CD4-positive, alpha-beta memory T cell (primary cell): ENCODE measurements around the gene CERS2. TPM values are rescaled to one million over a fixed set of nuclear protein-coding genes. Genes with fewer than 3 reads are reported as not detected.

ENCODE experiments used
- CTCF ChIA-PET: fragments of 350-600 bp; sonication (Branson Sonifier 250); formaldehyde crosslinking; loops from one replicate; lab custom pipeline; 2021; ENCODE audit warnings: inconsistent platforms; ENCODE audit not compliant: partially characterized antibody; lab: Charles Lee
- POLR2A ChIA-PET: fragments of 350-600 bp; sonication (Branson Sonifier 250); formaldehyde crosslinking; loops from one replicate; lab custom pipeline; 2021; ENCODE audit not compliant: partially characterized antibody; lab: Charles Lee
- DNase-seq, 5 donors: peaks; one replicate each; pipeline versions ENCODE4 v3.0.0 to v3.0.0-alpha.2; 2020 to 2022; ENCODE audit warnings: mixed read lengths in 1 of 5
- H3K27ac ChIP-seq: one replicate; pipeline ENCODE4 v1.7.0; 2013; ENCODE audit warnings: low read depth, low read length
- H3K27me3 ChIP-seq: 2 replicates; pipeline ENCODE4 v1.7.0; 2013; ENCODE audit warnings: mild to moderate bottlenecking, low read length, moderate library complexity; ENCODE audit not compliant: insufficient read depth
- H3K36me3 ChIP-seq: 2 replicates; pipeline ENCODE4 v1.7.0; 2013; ENCODE audit warnings: mild to moderate bottlenecking, low read length, moderate library complexity; ENCODE audit not compliant: insufficient read depth
- H3K4me1 ChIP-seq: 2 replicates; pipeline ENCODE4 v1.7.0; 2013; ENCODE audit warnings: mild to moderate bottlenecking, low read length, moderate library complexity; ENCODE audit not compliant: insufficient read depth
- H3K4me3 ChIP-seq, 2 donors: one replicate each; pipeline ENCODE4 v1.7.0; 2013; ENCODE audit warnings: low read length in 2 of 2, mild to moderate bottlenecking in 1 of 2
- H3K9me3 ChIP-seq, 2 donors: one replicate each; pipeline ENCODE4 v1.7.0; 2013; ENCODE audit warnings: low read length in 2 of 2, control low read depth in 1 of 2; ENCODE audit not compliant: control insufficient read depth in 1 of 2
- H3K27ac Mint-ChIP-seq, 7 donors: one replicate each; pipeline ENCODE4 v1.8.0; 2020 to 2021; ENCODE audit warnings: mixed read lengths in 7 of 7, mild to moderate bottlenecking in 6 of 7, inconsistent platforms in 3 of 7, moderate library complexity in 3 of 7
- H3K27me3 Mint-ChIP-seq, 2 donors: one replicate each; pipeline ENCODE4 v1.8.0; 2020 to 2021; ENCODE audit warnings: mixed read lengths in 2 of 2
- H3K36me3 Mint-ChIP-seq, 2 donors: one replicate each; pipeline ENCODE4 v1.8.0; 2020 to 2021; ENCODE audit warnings: mixed read lengths in 2 of 2, inconsistent platforms in 1 of 2, mild to moderate bottlenecking in 1 of 2
- H3K4me1 Mint-ChIP-seq, 4 donors: one replicate each; pipeline ENCODE4 v1.8.0; 2020 to 2021; ENCODE audit warnings: mixed read lengths in 4 of 4, mild to moderate bottlenecking in 1 of 4
- H3K4me3 Mint-ChIP-seq, 8 donors: one replicate each; pipeline ENCODE4 v1.8.0; 2020 to 2021; ENCODE audit warnings: mixed read lengths in 8 of 8, mild to moderate bottlenecking in 7 of 8, moderate library complexity in 6 of 8, inconsistent platforms in 3 of 8
- H3K9me3 Mint-ChIP-seq, 8 donors: one replicate each; pipeline ENCODE4 v1.8.0; 2020 to 2021; ENCODE audit warnings: mixed read lengths in 8 of 8, mild to moderate bottlenecking in 5 of 8, inconsistent platforms in 3 of 8, moderate library complexity in 1 of 8
- intact Hi-C: fragments of 100-400 bp; cut with micrococcal nuclease; formaldehyde crosslinking; loops from one replicate; pipeline ENCODE4 v1.15.1; 2023
- polyA plus RNA-seq, 2 donors: library from polyadenylated mRNA; unstranded; fragments of 300-500 nt; fragmentation: Illumina TruSeq; gene quantifications; one replicate each; pipeline ENCODE4 v1.2.3, GENCODE V29; 2021
- total RNA-seq, 2 experiments: library from RNA; stranded (reverse); gene quantifications; one replicate each; pipeline ENCODE4 v1.2.3, GENCODE V29; 2021

The CERS2 gene
- total and polyA plus RNA-seq, 4 experiments from 2014 or later = 145 to 206 (median 166) TPM

- peak overlapping the region; percentile 90 to 100 (median 99) for H3K27ac Mint-ChIP-seq
- H3K4me1 ChIP-seq = peaks cover 83% of the 10 kb centered on the region
- intact Hi-C loops = loop anchor here (1.0 to 5.0 kb wide), 7 partner anchors 10 to 644 kb away; partner anchors contain the start of genes ARNT, CERS2, RPRD2 and TNFAIP8L2
- H3K27me3 ChIP-seq = no peaks in the 10 kb centered on the region
- ChIA-PET CTCF (interaction anchor here (0.8 to 14.9 kb wide), 12 partner anchors 10 to 150 kb away, joined by 4 to 255 read pairs (median 7); partner anchors contain the start of genes ANXA9, C1orf56, CDC42SE1 and CERS2), POLR2A (interaction anchor here (0.6 to 3.9 kb wide), 19 partner anchors 9 to 723 kb away, joined by 3 to 34 read pairs (median 5); partner anchors contain the start of genes C1orf56, CDC42SE1, CERS2 and GABPB2)
- H3K4me1 Mint-ChIP-seq = peaks cover 54 to 98% (median 76%) of the 10 kb centered on the region in 4 donors
- H3K4me3 ChIP-seq = peak overlapping the region; percentile 54 to 71
- no peak for DNase-seq
- no peaks in the 10 kb centered on the region for H3K9me3 Mint-ChIP-seq
- H3K36me3 ChIP-seq = peaks cover 7% of the 10 kb centered on the region
- no peaks in the 10 kb centered on the region for H3K9me3 ChIP-seq
- H3K4me3 Mint-ChIP-seq = peak overlapping the region; percentile 88 to 99 (median 94)
- peak overlapping the region; percentile 88 for H3K27ac ChIP-seq
- no peaks in the 10 kb centered on the region for H3K27me3 Mint-ChIP-seq
- H3K36me3 Mint-ChIP-seq = peaks cover 13 to 41% of the 10 kb centered on the region in 2 donors
These were observed 31.2 kb upstream of the CERS2 start for GRCh38 chr1:151005729-151006319.

GRCh38 chr1:151003180-151003579 lies 28.5 kb upstream of the CERS2 start:
- H3K4me3 Mint-ChIP-seq = peak overlapping the region; percentile 74 to 89 (median 84)
- no peaks in the 10 kb centered on the region for H3K9me3 Mint-ChIP-seq
- Histone ChIP-seq H3K4me3 (peak overlapping the region; percentile 34 to 37), H3K27ac (peak overlapping the region; percentile 53), H3K9me3 (no peaks in the 10 kb centered on the region), H3K27me3 (no peaks in the 10 kb centered on the region), H3K4me1 (peaks cover 70% of the 10 kb centered on the region), H3K36me3 (peaks cover 30% of the 10 kb centered on the region)
- ChIA-PET CTCF (interaction anchor here (0.5 to 14.9 kb wide), 8 partner anchors 9 to 747 kb away, joined by 3 to 255 read pairs (median 3); partner anchors contain the start of genes ANXA9, CERS2 and GABPB2), POLR2A (interaction anchor here (0.8 to 1.6 kb wide), 7 partner anchors 25 to 324 kb away, joined by 3 to 9 read pairs (median 5); partner anchors contain the start of genes C1orf56, CDC42SE1, TNFAIP8L2 and VPS72)
- H3K27me3 Mint-ChIP-seq = no peaks in the 10 kb centered on the region
- H3K36me3 Mint-ChIP-seq = peaks cover 18 to 52% of the 10 kb centered on the region in 2 donors
- H3K4me1 Mint-ChIP-seq = peaks cover 48 to 79% (median 63%) of the 10 kb centered on the region in 4 donors
- peak in 4 of 5 donors; percentile 17 to 31 (median 24) for DNase-seq
- H3K27ac Mint-ChIP-seq = peak overlapping the region; percentile 87 to 97 (median 94)
- intact Hi-C loops = no loop called here

- Histone ChIP-seq H3K9me3 (no peaks in the 10 kb centered on the region), H3K4me1 (peaks cover 66% of the 10 kb centered on the region), H3K27ac (peak overlapping the region; percentile 53), H3K27me3 (no peaks in the 10 kb centered on the region), H3K4me3 (peak overlapping the region; percentile 34 to 37), H3K36me3 (peaks cover 35% of the 10 kb centered on the region)
- no peaks in the 10 kb centered on the region for H3K27me3 Mint-ChIP-seq
- DNase-seq = no peak
- POLR2A ChIA-PET = interaction anchor here (1.3 to 1.6 kb wide), 3 partner anchors 25 to 56 kb away, joined by 4 to 9 read pairs (median 5); partner anchors contain the start of genes C1orf56 and CDC42SE1
- H3K4me1 Mint-ChIP-seq = peaks cover 42 to 73% (median 57%) of the 10 kb centered on the region in 4 donors
- H3K27ac Mint-ChIP-seq = peak overlapping the region; percentile 87 to 97 (median 94)
- peaks cover 18 to 52% of the 10 kb centered on the region in 2 donors for H3K36me3 Mint-ChIP-seq
- intact Hi-C loops = no loop called here
- peak overlapping the region; percentile 74 to 89 (median 84) for H3K4me3 Mint-ChIP-seq
- H3K9me3 Mint-ChIP-seq = no peaks in the 10 kb centered on the region
- CTCF ChIA-PET = interaction anchor here (0.5 to 14.9 kb wide), 6 partner anchors 9 to 747 kb away, joined by 3 to 255 read pairs (median 4); partner anchors contain the start of genes ANXA9, CERS2 and GABPB2
These were observed 28.0 kb upstream of the CERS2 start for GRCh38 chr1:151002611-151003010.

GRCh38 chr1:151002051-151002450 lies 27.4 kb upstream of the CERS2 start:
- peaks cover 22 to 58% of the 10 kb centered on the region in 2 donors for H3K36me3 Mint-ChIP-seq

GRCh38 chr1:151001602-151002001 lies 27.0 kb upstream of the CERS2 start:
- peak overlapping the region in 5 of 7 donors; percentile 71 to 96 (median 88) for H3K27ac Mint-ChIP-seq
- H3K36me3 ChIP-seq = peaks cover 37% of the 10 kb centered on the region
- H3K4me3 Mint-ChIP-seq = peak overlapping the region in 6 of 8 donors; percentile 19 to 89 (median 66)
- CTCF ChIA-PET = interaction anchor here (1.1 to 14.9 kb wide), 6 partner anchors 9 to 746 kb away, joined by 3 to 255 read pairs (median 4); partner anchors contain the start of genes ANXA9 and CERS2
- H3K27me3 Mint-ChIP-seq = no peaks in the 10 kb centered on the region
- no peak overlapping the region for H3K27ac ChIP-seq
- H3K4me1 Mint-ChIP-seq = peaks cover 36 to 67% (median 47%) of the 10 kb centered on the region in 4 donors
- peaks cover 56% of the 10 kb centered on the region for H3K4me1 ChIP-seq
- no peaks in the 10 kb centered on the region for H3K27me3 ChIP-seq
- no peak overlapping the region for H3K4me3 ChIP-seq
- peaks cover 27 to 61% of the 10 kb centered on the region in 2 donors for H3K36me3 Mint-ChIP-seq
- POLR2A ChIA-PET = interaction anchor here (0.6 to 1.4 kb wide), 4 partner anchors 26 to 234 kb away, joined by 3 read pairs; partner anchors contain the start of genes C1orf56 and CERS2
- intact Hi-C loops = no loop called here
- DNase-seq = no peak
- no peaks in the 10 kb centered on the region for H3K9me3 Mint-ChIP-seq
- H3K9me3 ChIP-seq = no peaks in the 10 kb centered on the region

More at GRCh38 chr1:151002051-151002450, 27.4 kb upstream of the CERS2 start:
- no peak for DNase-seq
- H3K4me1 Mint-ChIP-seq = peaks cover 38 to 71% (median 52%) of the 10 kb centered on the region in 4 donors
- intact Hi-C loops = no loop called here
- H3K9me3 Mint-ChIP-seq = no peaks in the 10 kb centered on the region
- peaks cover 37% of the 10 kb centered on the region for H3K36me3 ChIP-seq
- H3K9me3 ChIP-seq = no peaks in the 10 kb centered on the region
- peaks cover 60% of the 10 kb centered on the region for H3K4me1 ChIP-seq
- peak overlapping the region; percentile 53 for H3K27ac ChIP-seq
- no peaks in the 10 kb centered on the region for H3K27me3 Mint-ChIP-seq
- peak overlapping the region; percentile 60 to 96 (median 88) for H3K27ac Mint-ChIP-seq
- peak overlapping the region in 6 of 8 donors; percentile 19 to 89 (median 80) for H3K4me3 Mint-ChIP-seq
- H3K4me3 ChIP-seq = no peak overlapping the region
- CTCF ChIA-PET = interaction anchor here (1.0 to 14.9 kb wide), 4 partner anchors 10 to 97 kb away, joined by 3 to 255 read pairs (median 4); partner anchors contain the start of genes ANXA9 and CERS2
- H3K27me3 ChIP-seq = no peaks in the 10 kb centered on the region
- POLR2A ChIA-PET = interaction anchor here (0.7 to 1.6 kb wide), 3 partner anchors 27 to 56 kb away, joined by 3 to 9 read pairs (median 3); partner anchors contain the start of genes CDC42SE1 and CERS2

GRCh38 chr1:151000408-151000807 lies 25.8 kb upstream of the CERS2 start:
- Mint-ChIP-seq H3K9me3 (peaks cover 0 to 1% (median 0%) of the 10 kb centered on the region in 8 donors), H3K27me3 (no peaks in the 10 kb centered on the region), H3K36me3 (peaks cover 27 to 59% of the 10 kb centered on the region in 2 donors), H3K4me1 (peaks cover 32 to 63% (median 41%) of the 10 kb centered on the region in 4 donors), H3K4me3 (no peak overlapping the region), H3K27ac (peak overlapping the region; percentile 7 to 89 (median 53))
- DNase-seq = no peak
- peaks cover 37% of the 10 kb centered on the region for H3K36me3 ChIP-seq
- H3K4me3 ChIP-seq = no peak overlapping the region
- CTCF ChIA-PET = interaction anchor here (1.1 to 14.9 kb wide), 5 partner anchors 19 to 745 kb away, joined by 3 to 255 read pairs (median 6); partner anchors contain the start of genes ANXA9 and CERS2
- H3K9me3 ChIP-seq = no peaks in the 10 kb centered on the region
- intact Hi-C loops = no loop called here
- POLR2A ChIA-PET = interaction anchor here (0.9 to 1.4 kb wide), 3 partner anchors 25 to 72 kb away, joined by 3 read pairs; partner anchors contain the start of gene CERS2
- H3K27me3 ChIP-seq = no peaks in the 10 kb centered on the region
- H3K27ac ChIP-seq = no peak overlapping the region
- peaks cover 52% of the 10 kb centered on the region for H3K4me1 ChIP-seq
